Omental fat pad (tissue), 4 donors: ENCODE measurements around the gene PLCL2. TPM values are rescaled to one million over a fixed set of nuclear protein-coding genes. Genes with fewer than 3 reads are reported as not detected.

Experiments
- ATAC-seq: fragments of 150-250 bp; one replicate; pipeline ENCODE4 v1.9.1; 2016; ENCODE audit warnings: mild to moderate bottlenecking, moderate library complexity; ENCODE audit not compliant: low FRiP score
- DNase-seq: peaks from one replicate; pipeline ENCODE4 v3.0.0-alpha.2; 2019; ENCODE audit warnings: low spot score
- CTCF ChIP-seq, 3 donors: fragments of 450-650 bp; IDR thresholded peaks; one replicate each; pipeline ENCODE4 v1.5.1; 2016 to 2017; ENCODE audit warnings: antibody characterized with exemption in 3 of 3, mild to moderate bottlenecking in 3 of 3, moderate library complexity in 2 of 3
- total RNA-seq, 4 donors: library from RNA; depleted of rRNA; stranded (reverse); fragments of >200 nt; gene quantifications; one replicate each; pipeline ENCODE4 v1.1.0, GENCODE V29; 2016

PLCL2 gene
- total RNA-seq, 4 donors from 2014 or later = 10.8 to 28.5 (median 16.3) TPM

DNA sequence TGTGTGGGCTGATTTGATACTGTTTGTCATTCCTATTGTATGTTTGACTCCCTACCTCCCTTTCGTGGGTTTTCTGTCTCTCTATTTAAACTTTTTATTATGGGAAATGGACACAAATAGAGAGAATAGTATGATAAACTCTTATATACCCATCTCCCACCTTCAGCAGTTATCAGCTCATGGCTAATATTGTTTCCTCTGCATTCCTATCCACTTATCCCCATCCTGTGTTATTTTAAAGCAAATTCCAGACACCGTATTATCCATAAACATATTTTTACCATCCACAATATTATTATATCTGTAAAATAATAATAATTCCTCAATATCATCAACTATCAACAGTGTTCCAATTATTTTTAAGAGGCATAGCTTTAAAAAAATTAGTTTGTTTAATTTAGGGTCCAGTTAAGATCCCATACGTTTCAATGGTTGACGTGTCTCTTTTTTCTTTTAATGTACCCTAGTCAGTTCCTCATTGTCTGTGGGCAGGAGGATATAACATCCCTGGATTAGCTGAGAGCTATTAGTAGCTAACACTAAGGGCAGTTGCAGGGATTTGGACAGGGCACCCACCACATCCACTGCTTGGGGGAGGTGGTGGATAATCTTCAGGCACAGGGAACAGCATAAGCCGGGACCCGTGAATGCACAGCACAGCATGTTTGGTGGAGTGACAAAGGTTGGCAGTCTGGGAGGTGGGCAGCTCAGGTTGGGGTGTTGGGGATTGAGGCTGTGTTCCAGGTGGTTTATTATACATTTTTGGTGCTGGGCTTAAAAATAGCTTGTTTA lies 23.5 kb downstream of the PLCL2 start:
- no peak for TF ChIP-seq CTCF (IDR thresholded peaks at IDR 0.05)
- no peak for DNase-seq
- ATAC-seq = no peak

- ATAC-seq (no peak), DNase-seq (no peak)
- no peak for TF ChIP-seq CTCF (IDR thresholded peaks at IDR 0.05)
Observed at GRCh38 chr3:16908896-16909295, 24.1 kb downstream of the PLCL2 start.

DNA sequence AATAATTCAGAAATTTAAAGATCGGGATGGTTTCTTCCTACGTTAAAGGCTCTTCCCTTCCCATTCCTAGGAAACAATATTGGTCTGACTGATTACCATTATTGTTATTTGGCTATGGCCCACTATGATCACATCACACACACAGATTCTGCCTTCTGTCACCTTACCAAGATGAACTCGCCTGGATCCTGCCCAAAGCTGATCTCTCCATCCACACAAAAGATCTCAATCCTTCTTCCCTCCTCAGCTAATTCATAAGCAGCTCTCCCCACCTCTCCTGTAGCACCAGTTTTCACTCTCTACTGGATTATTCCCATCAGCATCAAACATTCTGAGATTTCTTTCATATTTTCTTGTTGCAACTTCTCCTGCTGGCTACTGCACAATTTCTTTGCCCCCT lies 25.0 kb downstream of the PLCL2 start:
- no peak for TF ChIP-seq CTCF (IDR thresholded peaks at IDR 0.05)
- DNase-seq (no peak), ATAC-seq (no peak)

GRCh38 chr3:16910207-16910606 lies 25.5 kb downstream of the PLCL2 start:
- ATAC-seq (no peak), DNase-seq (no peak)
- TF ChIP-seq CTCF (IDR thresholded peaks at IDR 0.05) = no peak

GRCh38 chr3:16911916-16912315 lies 27.2 kb downstream of the PLCL2 start:
- ATAC-seq (no peak), DNase-seq (no peak)
- TF ChIP-seq CTCF (IDR thresholded peaks at IDR 0.05) = no peak

GRCh38 chr3:16912400-16913263 lies 27.9 kb downstream of the PLCL2 start:
- TF ChIP-seq CTCF (IDR thresholded peaks at IDR 0.05) = no peak
- no peak for ATAC-seq
- DNase-seq = no peak
